Stimulated activated naive CD4-positive, alpha-beta T cell treated with Interleukin-2 at 50 U/mL for 16 hours (primary cell): ENCODE data around the gene CCAR1.
"Not testable (repeated sequence)": the region's sequence is repeated elsewhere in the genome, so short reads cannot be mapped to it uniquely, and the experiment has no call there.

ENCODE experiments used
- DNase-seq: peaks from one replicate; lab custom pipeline; 2025; lab: John Stamatoyannopoulos, UW

CCAR1 gene

DNA sequence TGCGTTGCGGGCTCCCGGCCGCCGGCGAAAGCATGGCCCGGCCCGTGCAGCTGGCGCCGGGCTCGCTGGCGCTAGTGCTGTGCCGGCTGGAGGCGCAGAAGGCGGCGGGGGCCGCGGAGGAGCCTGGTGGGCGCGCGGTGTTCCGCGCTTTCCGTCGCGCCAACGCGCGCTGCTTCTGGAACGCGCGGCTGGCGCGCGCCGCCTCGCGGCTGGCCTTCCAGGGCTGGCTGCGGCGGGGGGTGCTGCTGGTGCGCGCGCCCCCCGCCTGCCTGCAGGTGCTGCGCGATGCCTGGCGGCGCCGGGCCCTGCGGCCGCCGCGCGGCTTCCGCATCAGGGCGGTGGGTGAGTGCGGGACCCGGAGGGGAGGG, 106.5 kb downstream of the CCAR1 start:
- not testable (repeated sequence) for DNase-seq

DNA sequence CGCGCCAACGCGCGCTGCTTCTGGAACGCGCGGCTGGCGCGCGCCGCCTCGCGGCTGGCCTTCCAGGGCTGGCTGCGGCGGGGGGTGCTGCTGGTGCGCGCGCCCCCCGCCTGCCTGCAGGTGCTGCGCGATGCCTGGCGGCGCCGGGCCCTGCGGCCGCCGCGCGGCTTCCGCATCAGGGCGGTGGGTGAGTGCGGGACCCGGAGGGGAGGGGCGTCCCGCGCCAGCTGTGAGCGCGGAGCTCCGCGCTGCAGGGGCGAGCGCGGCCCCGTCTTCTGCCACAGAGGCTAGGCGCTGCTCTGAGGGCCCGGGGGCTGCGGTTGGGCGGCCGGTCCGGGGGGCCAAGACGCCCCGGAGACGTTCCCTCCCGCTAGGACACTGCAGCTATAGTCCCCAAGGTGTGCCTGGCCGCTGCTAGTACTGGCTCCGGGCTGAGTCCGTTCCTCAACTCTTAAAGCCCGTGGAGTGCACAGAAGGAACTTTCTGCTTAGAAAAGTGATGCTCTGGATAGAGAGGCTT, 107.1 kb downstream of the CCAR1 start:
- DNase-seq = not testable (repeated sequence)

DNA sequence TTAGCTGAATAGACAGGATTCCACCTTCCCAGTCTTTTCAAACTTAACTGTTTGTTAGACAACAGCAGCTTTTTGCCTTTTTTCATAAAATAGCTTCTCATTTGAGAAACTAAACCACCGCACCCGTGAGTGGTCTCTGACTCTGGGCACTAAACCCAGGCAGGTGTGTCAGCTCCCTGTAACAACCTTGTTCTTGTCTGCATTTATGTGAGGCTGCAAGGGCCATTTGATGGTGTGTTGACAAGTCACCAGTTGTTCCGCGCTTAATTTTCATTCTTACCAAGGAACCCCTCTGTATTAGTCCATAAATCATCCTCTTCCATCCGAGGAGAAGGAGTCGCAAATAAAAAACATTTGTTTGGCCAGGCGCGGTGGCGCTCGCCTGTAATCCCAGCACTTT, 107.8 kb downstream of the CCAR1 start:
- DNase-seq = no peak

DNA sequence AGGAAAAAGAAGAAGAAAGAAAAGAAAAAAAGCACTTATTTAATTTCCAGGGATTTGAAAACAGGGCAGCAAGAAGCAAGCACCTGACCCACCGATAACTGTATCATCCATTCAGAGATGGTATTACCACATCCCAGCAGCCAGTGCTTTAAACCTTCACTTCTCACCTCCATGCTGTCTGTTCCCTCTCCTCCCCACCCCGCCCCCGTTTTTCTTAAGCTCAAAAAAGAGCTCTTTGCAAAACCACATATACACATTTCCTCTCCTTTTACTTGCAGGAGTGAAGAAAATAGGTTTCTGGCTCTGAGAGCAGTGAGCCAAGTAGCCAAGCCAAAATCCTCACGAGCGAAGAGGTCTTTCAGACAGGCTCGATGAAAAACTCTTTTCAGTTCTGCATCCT, 108.5 kb downstream of the CCAR1 start:
- no peak for DNase-seq

DNA sequence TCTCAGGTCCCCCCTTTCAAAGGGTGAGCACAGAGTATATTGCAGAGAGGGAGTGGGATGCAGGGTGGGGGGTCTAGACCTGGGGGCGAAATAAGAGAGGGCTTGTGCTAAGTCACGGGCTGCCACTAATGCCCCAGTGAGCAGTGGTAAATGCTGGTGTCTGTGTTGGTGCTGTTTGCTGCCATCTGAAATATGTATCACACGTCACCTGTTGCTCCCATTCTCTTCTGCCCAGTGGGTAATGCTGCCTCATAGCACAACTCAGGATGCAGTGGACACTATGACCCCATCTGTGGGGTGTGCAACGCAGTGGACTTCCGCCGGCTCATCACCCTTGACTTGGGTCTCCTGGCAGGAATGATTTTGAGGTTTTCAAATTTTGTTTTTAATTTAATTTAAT, 108.9 kb downstream of the CCAR1 start:
- DNase-seq = no peak

DNA sequence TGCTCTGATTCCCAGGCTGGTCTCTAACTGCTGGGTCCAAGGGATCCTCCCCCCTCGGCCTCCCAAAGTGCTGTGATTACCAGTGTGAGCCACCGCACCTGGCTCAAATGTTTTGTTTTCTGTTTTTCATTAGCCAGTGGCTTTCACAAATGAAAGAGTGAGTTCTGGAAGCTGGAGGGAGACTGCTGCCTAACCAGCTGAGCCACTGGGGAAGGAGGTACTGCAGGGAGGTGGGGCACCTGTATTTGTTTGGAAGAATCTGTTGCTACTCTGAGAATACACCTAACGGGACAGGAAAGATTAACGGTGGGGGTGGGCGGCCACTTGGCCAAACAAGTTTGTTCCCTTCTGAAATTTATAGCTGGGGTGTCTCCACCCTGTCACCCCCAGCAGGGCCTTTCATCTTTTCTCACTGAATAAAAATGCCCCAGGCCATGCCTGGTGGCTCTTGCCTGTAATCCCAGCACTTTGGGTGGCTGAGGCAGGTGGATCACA, 111.0 kb downstream of the CCAR1 start:
- no peak for DNase-seq

DNA sequence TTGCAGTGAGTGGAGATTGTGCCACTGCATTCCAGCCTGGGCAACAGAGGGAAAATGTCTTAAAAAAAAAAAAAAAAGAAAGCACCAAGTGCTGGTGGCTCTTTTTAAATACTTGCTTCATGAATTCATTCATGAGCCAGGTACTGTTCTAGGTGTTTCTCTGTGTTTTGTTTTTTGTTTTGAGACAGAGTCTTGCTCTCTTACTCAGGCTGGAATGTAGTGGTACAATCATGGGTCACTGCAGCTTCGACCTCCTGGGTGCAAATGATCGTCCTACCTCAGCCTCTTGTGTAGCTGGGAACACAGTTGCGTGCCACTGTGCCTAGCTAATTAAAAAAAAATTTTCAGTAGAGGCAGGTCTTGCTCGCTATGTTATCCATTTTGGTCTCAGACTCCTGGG, 111.6 kb downstream of the CCAR1 start:
- no peak for DNase-seq

DNA sequence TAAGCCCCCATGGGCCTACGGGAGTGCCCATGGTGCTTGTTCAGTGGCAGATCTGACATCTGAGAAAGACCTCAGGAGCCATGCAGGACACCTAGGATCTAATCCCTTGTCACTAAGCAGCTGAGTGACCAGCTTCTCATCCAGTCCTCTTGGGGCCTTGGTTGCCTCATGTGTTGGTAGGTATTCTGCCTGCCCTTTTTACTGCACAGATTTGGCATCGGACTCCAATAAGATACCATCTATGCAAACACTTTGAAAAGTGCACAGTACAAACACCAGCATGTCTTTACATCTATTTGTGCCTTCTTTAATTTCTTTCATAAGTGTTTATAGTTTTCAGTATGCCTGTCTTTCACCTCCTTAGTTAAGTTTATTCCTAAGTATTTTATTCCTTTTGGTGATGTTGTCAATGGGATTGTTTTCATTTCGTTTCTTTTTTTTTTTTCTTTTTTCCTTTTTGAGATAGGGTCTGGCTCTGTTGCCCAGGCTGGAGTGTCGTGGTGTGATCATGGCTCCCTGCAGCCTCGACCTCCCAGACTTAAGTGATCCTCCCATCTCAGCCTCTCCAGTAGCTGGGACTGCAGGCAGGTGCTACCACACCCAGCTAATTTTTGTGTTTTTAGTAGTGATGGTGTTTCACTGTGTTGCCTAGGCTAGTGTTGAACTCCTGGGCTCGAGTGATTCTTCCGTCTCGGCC, 116.7 kb downstream of the CCAR1 start:
- DNase-seq = no peak

DNA sequence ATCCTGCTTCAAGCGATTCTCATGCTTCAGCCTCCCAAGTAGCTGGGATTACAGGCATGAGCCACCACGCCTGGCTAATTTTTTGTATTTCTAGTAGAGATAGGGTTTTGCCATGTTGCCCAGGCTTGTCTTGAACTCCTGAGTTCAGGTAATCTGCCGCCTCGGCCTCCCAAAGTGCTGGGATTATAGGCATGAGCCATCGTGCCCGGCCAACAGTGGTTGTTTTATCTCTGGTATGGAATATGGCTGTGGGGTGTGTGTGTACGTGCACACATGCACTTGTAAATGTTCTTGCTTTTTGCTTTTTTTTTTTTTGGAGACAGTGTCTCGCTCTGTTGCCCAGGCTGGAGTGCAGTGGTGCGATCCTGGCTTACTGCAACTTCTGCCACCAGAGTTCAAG, 119.6 kb downstream of the CCAR1 start:
- DNase-seq = not testable (repeated sequence)
